GM21717 (cell line): ENCODE data around the gene MAGEA4.

ENCODE experiments used
- ATAC-seq: cut with Tn5 transposase; IDR thresholded peaks from one replicate; pipeline ENCODE4 v1.9.1; 2021; ENCODE audit warnings: mild to moderate bottlenecking, moderate library complexity; ENCODE audit not compliant: unreplicated experiment

The MAGEA4 gene

GRCh38 chrX:151922692-151923091 lies 10.0 kb downstream of the MAGEA4 start:
- ATAC-seq, result no peak

DNA sequence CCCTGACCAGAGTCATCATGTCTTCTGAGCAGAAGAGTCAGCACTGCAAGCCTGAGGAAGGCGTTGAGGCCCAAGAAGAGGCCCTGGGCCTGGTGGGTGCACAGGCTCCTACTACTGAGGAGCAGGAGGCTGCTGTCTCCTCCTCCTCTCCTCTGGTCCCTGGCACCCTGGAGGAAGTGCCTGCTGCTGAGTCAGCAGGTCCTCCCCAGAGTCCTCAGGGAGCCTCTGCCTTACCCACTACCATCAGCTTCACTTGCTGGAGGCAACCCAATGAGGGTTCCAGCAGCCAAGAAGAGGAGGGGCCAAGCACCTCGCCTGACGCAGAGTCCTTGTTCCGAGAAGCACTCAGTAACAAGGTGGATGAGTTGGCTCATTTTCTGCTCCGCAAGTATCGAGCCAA lies 11.0 kb downstream of the MAGEA4 start:
- ATAC-seq, result no peak

DNA sequence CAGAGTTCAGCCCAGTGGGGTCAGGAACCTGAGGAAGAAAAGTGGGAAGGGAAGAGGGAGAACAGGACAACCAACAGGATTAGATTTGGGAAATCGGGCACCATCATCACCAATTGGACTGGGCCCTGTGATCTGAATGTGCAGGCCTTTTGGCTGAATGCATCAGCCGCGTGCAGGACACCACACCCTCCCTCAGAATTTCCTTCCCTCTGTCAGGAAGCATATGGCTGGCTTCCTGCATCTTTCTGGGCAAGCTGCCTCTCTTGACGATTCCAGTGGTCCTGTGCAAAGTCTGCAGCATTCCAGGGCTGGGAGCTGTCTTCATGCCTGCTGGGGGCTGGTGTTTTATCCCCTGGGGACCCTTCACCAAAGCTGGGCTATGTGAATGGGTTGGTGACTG lies 16.4 kb downstream of the MAGEA4 start:
- no peak for ATAC-seq

DNA sequence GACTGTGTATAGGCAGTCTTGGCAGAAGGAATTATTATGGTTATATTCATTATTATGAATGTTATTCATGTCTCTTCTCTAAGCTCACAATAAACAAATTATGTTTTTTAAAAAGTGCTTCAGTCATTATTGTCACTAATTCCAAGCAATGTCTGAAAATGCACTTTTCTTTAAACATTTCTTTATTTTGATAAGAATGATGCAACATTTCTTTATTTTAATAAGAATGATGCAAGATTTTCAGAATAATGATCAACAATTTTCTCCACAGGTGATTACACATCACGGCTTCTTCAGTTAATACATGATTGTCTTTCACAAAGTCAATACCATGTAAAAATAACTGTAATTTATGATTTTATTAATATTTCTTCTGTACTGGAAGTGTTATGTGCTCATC lies 22.7 kb downstream of the MAGEA4 start:
- ATAC-seq, result no peak

GRCh38 chrX:151938172-151938571 lies 25.5 kb downstream of the MAGEA4 start:
- ATAC-seq, result no peak

GRCh38 chrX:151954730-151955129 lies 42.0 kb downstream of the MAGEA4 start:
- ATAC-seq, result no peak

DNA sequence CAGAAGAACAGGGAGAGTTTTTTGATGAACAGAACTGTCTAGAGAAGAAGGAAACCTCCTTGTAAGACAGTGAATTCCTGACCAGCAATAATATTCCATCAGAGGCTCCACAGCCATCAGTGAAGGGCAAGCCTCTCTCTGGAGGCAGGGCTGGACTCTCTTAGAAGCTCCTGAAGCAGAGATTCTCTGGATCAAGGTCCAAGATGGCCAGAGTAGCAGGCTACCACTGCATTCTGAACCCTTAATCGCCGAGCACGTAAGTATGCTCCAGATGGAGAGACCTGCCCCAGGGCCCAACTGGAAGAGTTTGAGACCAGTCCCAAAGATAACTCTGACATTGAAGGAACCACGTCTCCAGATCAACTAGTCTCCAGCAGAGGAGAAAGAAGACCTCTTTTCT lies 45.4 kb downstream of the MAGEA4 start:
- ATAC-seq, result no peak

DNA sequence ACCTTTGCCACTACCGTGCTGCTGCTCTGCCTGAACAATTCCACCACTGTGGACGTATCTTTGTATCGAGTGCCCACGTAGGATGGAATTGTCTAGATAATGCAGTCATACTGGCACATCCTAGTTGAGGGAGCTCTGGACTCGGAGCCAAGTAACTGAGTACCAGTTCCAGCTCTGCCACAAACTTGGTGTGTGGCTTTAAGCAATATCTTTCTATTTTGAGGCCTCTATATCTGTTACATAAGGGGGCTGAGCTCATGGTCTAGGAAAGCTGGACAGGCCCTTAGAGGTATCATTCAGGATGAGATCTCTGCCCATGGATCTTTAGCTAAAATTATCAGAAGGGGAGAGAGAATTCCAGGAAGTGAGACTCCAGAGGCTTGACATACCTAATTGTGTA lies 49.3 kb downstream of the MAGEA4 start:
- no peak for ATAC-seq

- ATAC-seq, result no peak
These were observed 53.5 kb downstream of the MAGEA4 start for GRCh38 chrX:151966236-151966635.

GRCh38 chrX:151970027-151970426 lies 57.3 kb downstream of the MAGEA4 start:
- ATAC-seq, result no peak

DNA sequence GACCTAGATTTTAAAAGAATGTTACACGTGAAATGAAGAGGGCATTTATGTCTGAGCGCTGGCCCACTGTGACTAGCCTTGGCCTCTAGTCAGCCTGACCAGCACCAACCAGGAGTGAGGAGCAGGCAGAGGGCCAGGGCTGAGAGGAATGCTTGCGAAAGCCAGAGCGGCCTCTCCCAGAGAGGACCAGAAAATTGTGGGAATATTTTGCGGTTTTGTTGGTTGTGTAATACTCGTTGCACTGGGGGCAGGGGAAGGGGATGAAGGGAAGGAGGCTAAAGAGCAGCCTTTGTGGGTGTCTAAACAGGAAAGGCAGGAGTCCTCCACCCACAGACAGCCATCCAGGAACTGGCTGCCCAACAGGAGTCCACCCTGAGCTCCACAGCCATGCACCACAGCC lies 58.0 kb downstream of the MAGEA4 start:
- no peak for ATAC-seq

- no peak for ATAC-seq
These were observed 60.5 kb downstream of the MAGEA4 start for GRCh38 chrX:151973060-151973661.

DNA sequence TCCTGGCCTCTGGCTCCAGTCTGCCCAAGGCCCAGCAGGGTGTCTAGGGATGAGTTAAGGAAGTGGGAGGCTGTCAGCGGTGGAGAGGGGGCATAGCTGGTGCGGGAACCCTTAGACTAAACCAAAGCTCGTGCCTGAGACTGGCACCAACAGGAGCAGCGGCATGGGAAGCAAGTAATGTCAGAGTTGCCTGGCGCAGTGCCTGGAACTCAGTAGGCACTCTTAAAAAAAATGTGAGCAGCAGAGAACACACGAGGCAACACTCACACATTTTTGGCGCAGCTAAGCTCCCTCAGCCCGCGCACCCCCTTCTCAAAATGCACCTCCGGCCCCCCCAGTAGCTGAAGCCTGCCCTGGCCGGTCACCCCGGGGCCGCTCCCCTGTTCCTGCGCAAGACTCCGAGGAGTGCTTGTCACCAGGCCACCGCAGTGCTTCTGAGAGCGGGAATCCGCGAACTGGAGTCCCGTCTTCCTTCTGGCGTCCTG lies 61.2 kb downstream of the MAGEA4 start:
- ATAC-seq, result no peak
